Fibroblast of skin of right biceps (primary cell): ENCODE results near the gene TOGARAM1.

Experiments used
- DNase-seq: peaks from one replicate; pipeline ENCODE4 v3.0.0-alpha.2; 2013

Gene TOGARAM1

DNA sequence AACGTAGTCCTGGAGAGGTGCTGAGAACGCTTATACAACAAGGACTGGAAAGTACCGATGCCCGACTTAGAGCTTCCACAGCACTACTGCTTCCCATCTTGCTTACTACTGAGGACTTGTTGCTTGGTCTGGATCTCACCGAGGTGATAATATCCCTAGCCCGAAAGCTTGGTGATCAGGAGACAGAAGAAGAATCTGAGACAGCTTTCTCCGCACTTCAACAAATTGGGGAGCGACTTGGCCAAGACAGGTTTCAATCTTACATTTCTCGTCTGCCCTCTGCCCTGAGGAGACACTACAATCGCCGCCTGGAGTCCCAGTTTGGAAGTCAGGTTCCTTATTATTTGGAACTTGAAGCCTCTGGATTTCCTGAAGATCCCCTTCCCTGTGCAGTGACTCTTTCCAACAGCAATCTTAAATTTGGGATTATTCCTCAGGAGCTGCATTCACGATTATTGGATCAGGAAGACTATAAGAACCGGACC is 1.1 kb downstream of the TOGARAM1 start:
- DNase-seq: no peak

DNA sequence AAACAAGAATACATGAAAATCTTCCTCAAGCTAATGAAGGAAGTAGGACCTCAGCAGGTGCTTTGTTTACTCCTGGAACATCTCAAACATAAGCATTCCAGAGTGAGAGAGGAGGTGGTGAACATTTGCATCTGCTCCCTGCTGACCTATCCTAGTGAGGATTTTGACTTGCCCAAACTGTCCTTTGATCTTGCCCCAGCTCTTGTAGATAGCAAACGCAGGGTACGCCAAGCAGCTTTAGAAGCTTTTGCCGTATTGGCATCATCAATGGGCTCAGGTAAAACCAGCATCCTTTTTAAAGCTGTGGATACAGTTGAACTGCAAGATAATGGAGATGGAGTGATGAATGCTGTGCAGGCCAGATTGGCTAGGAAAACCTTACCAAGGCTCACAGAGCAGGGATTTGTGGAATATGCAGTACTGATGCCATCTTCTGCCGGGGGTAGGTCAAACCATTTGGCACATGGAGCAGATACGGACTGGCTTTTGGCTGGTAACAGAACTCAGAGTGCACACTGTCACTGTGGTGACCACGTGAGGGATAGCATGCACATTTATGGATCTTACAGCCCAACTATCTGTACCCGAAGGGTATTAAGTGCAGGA is 1.9 kb downstream of the TOGARAM1 start:
- peak; percentile 15 for DNase-seq

GRCh38 chr14:44966601-44967336 is 4.8 kb downstream of the TOGARAM1 start:
- no peak for DNase-seq

GRCh38 chr14:44968714-44969113 is 6.7 kb downstream of the TOGARAM1 start:
- DNase-seq: no peak

DNA sequence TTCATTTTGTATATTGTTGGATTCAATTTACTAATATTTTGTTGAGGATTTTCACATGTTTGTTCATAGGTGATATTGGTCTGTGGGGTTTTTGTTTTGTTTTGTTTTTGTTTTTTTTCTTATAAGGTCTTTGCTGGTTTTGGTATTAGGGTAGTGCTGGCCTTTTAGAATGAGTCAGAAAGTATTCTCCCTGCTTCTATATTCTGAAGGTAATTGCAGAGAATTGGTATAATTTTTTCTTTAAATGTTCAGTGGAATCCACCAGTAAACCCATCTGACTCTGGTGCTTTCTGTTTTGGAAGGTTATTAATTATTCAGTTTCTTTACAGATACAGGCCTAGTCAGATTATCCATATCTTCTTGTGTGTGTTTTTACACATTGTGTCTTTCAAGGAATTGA is 8.9 kb downstream of the TOGARAM1 start:
- DNase-seq: no peak

GRCh38 chr14:44971459-44971858 is 9.5 kb downstream of the TOGARAM1 start:
- DNase-seq: no peak

DNA sequence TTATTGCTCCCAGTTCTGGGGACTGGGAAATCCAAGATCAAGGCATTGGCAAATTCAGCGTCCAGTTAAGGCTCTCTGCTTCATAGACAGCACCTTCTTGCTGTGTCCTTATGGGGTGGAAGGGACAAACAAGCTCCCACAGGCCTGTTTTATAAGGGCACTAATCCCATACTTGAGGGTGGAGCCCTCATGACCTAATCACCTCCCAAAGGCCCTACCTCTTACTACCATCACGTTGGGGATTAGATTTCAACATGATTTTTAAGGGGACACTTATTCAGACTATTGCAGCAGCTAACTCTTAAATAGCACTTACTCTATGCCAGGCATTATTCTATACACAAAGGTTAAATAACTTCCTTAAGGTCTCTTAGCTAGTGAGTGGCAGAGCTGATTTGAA is 17.3 kb downstream of the TOGARAM1 start:
- DNase-seq: no peak

GRCh38 chr14:44979740-44980356 is 17.9 kb downstream of the TOGARAM1 start:
- no peak for DNase-seq

DNA sequence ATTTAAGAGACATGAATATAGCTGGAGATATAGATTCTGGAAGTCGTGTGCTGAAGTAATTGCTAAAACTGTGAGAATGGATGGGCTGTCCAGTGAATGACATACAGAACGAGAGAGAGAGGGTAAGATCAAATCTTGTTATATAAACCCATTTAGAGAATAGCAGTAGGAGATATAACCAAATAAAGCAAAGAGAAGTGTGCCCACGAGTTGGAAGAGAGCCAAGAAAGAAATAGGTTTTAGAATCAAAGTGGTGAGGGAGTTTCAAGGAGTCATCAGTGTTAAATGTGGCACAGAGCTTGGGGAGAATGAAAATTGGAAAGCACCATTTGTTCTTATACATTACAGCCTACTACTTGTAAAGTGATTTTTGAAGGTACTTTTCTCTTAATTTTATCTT is 19.2 kb downstream of the TOGARAM1 start:
- no peak for DNase-seq

- no peak for DNase-seq
Measured at GRCh38 chr14:44982594-44982993, 20.6 kb downstream of the TOGARAM1 start.

DNA sequence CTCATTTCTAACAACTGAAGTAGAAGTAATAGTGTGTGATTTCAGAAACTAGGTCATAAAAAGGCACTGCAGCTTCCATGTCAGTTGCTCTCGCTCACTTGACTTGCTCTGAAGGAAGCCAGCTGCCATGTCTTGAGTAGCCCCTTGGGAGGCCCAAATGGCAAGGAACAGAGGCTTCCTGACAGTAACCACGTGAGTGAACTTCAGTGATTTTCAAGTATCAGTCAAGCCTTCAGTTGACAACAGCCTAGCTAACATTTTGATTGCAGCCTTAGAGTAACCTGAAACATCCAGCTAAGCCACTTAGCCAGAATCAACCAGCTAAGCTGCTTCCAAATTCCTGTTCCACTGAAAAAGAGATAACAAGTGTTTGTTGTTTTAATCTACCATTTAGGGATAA is 26.7 kb downstream of the TOGARAM1 start:
- no peak for DNase-seq

- no peak for DNase-seq
Measured at GRCh38 chr14:44989497-44990440, 27.8 kb downstream of the TOGARAM1 start.

DNA sequence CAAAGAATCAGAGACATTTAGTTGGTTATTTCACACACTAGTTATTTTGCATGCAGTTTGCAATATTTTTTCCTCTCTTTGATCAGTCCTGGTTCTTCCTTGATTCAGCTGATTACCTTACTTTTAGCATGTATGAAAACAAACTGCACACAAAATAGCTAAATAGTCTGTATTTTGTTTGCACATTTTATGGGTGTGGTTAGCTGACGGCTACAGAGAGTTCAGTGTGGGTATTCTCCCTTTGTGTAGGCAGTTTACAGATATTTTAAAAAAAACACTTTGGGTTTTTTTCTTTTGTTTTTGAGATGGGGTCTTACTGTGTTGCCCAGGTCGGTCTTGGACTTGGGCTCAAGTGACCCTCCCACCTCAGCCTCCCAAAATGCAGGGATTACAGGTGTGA is 28.5 kb downstream of the TOGARAM1 start:
- no peak for DNase-seq

DNA sequence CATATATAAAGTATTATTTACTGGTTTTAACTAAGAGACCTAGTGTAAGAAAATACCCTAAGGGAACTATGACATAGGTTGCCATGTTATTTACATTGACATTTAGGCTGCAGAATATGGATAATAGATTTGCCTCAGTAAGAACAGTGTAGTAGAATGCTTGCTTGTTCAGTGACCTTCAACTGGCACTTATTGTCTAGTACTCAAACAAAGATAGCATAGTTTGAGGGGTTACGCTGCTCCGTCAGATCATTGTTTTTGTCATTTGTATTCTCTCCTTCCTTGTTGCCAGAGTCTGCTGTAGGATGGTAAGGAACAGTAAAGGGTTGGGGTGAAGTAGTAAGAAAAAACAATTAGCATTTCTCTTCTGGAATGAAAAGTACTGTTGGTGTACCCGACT is 33.2 kb downstream of the TOGARAM1 start:
- no peak for DNase-seq

DNA sequence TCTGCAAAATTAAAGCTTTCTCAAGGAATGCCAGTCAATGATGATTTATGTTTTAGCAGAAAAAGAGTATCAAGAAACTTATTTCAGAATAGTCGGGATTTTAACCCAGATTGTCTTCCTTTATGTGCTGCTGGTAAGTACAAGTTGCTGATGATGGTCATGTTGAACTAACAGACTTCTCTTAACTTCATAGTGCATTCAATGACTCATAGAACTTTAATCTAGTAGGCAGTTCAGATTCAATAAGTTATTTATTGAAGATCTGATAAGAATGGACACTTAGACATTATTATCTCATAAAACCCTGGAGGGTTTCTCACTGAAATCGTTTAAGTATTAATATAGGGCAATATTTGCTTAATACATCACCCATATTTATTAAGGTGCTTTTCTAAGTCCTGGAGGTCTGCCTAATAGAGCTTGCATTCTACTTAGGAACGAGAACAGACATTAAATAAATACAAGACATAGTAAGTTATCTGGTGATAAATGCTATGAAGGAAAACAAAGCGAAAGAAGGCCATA is 33.8 kb downstream of the TOGARAM1 start:
- DNase-seq: no peak

- DNase-seq: no peak
Measured at GRCh38 chr14:45003924-45004323, 41.9 kb downstream of the TOGARAM1 start.

DNA sequence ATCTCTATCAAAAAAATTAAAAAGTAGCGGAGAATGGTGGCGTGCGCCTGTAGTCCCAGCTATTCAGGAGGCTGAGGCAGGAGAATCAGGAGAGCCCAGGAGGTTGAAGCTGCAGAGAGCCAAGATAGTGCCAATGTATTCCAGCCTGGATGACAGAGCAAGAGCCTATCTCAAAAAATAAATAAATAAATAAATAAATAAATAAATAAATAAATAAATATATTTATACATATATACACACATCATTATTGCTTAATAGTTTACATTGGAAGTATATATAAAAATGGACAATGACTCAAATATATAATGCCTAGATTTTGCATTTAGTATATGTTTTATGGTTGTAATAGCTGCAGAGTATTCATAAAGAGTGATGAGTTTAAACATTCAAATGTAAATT is 53.1 kb downstream of the TOGARAM1 start:
- DNase-seq: no peak

DNA sequence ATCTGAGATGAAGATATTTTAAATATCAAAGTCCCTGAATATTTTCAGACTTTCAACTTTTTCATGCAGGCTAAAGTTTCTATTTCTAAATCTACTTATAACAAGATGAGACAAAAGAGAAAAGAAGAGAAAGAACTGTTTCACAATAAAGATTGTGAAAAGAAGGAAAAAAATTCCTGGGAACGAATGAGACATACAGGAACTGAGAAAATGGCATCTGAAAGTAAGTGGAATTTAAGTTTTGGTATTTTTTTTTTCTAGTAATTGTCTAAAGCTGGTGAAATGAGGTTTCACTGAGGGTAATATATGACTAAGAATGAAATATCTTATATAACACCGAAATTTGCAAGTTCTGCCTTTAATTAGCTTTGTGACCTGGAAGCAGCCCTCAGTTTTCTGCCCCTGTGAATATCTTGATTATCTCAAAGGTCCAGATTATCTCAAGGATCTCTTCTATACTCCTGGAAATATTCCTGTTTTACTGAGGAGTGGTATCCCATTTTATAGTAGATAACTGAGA is 66.2 kb downstream of the TOGARAM1 start:
- no peak for DNase-seq

DNA sequence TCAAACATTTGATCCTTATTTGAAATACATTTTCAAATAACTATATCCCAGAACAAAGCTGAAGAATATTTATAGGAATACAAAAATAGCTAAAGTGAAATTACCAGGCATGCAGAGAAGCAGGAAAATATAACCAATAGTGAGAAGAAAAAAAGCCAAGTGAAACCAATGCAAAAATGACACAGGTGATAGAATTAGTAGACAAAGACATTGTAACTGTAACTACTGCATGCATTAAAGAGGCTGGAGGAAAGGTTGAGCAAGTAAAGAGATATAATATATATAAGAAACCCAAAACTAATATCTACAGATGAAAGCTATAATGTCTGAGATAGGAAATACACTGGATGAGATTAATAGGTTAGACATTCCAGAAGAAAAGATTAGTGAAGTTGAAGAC is 72.7 kb downstream of the TOGARAM1 start:
- no peak for DNase-seq

DNA sequence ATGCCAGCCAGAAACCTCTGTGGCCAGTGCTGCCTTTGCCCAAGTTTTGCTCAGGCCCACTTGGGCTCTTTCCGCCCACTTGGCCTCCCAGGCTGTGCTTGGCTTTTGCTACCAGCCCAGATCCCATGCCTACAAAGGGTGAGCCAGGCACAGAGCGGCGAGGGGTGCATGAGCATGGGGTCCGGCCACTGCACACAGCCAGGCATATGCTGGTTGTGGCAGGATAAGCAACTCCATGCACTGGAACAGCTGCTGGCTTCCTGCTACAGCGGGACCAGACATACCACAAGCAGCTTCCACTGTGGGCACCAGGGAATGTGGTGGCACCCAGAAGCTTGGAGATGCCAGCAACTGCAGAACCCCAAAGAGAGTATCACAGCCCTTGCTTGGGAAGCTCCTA is 76.3 kb downstream of the TOGARAM1 start:
- no peak for DNase-seq

DNA sequence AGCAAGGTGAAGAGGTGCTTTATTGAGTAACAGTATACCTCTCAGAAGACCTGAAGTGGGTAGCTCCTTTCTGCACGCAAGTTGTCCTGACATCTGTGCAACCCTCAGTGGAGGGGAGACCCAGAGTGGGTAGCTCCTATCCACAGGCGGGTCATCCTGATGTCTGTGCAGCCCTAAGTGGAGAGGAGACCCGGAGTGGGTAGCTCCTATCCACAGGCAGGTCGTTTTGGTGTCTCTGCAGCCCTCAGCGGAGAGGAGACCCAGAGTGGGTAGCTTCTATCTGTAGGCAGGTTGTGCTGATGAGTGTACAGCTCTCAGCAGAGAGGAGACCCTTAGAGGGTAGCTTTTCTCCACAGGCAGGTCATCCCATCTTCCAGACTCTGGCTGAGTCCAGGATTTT is 76.9 kb downstream of the TOGARAM1 start:
- no peak for DNase-seq

- no peak for DNase-seq
Measured at GRCh38 chr14:45039390-45039789, 77.4 kb downstream of the TOGARAM1 start.

DNA sequence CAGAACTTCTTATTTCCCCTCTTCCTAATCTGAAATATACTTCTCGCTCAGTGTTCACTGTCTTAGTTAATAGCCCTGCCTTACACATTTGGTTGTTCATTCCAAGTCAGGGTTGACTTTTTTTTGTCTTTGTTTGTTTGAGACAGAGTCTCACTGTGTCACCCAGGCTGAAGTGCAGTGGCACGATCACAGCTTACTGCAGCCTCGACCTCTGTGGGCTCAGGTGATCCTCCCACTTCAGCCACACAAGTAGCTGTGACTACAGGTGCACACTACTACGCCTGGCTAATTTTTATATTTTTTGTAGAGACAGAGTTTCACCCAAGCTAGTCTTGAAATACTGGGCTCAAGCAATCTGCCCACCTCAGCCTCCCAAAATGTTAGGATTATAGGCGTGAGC is 79.7 kb downstream of the TOGARAM1 start:
- DNase-seq: no peak
